ENCODE results near the gene NSUN4.
"Not testable (repeated sequence)": the region's sequence is repeated elsewhere in the genome, so short reads cannot be mapped to it uniquely, and the experiment has no call there.

The NSUN4 gene

DNA sequence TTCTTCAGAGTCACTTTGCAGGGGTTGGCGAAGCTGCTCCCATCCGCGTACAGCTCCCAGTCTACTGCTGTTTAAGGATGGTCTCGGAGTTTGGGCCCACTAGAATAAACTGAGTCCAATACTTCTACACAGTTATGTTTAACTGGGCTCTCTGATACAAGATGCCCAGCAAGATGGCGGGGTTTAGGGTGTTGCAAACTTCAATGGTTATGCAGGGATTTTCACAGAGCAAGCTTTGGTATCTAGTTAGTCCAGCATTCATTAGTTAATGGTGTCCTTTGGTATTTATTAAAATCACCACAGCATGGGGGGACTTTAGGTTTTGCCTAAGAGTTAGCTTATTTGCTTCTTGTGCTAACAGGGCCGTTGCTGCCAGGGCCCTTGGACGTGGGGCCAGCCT, 12.4 kb upstream of the NSUN4 start:
- DNase-seq (ENCODE audit: low spot score), result not testable (repeated sequence)

DNA sequence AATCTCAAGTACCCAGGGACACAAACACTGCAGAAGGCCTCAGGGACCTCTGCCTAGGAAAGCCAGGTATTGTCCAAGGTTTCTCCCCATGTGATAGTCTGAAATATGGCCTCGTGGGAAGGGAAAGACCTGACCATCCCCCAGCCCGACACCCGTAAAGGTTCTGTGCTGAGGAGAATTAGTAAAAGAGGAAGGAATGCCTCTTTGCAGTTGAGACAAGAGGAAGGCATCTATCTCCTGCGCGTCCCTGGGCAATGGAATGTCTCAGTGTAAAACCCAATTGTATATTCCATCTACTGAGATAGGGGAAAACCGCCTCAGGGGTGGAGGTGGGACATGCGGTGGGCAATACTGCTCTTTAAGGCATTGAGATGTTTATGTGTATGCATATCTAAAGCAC, 10.8 kb upstream of the NSUN4 start:
- not testable (repeated sequence) for DNase-seq (ENCODE audit: low spot score)

DNA sequence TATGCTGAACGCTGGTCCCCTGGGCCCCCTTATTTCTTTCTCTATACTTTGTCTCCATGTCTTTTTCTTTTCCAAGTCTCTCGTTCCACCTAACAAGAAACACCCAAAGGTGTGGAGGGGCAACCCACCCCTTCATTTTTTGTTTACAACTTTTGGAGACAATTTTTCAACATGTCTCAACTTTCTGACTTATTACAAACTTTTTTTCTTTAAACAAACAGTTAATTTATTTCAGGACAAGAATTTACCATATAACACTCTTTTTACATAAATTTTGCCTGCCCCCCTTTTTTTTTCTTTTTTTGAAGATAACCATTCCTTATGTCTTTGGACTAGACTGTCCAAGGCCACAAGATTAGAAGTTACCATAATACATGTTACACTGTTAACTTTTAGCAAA, 10.2 kb upstream of the NSUN4 start:
- DNase-seq (ENCODE audit: low spot score), result not testable (repeated sequence)

DNA sequence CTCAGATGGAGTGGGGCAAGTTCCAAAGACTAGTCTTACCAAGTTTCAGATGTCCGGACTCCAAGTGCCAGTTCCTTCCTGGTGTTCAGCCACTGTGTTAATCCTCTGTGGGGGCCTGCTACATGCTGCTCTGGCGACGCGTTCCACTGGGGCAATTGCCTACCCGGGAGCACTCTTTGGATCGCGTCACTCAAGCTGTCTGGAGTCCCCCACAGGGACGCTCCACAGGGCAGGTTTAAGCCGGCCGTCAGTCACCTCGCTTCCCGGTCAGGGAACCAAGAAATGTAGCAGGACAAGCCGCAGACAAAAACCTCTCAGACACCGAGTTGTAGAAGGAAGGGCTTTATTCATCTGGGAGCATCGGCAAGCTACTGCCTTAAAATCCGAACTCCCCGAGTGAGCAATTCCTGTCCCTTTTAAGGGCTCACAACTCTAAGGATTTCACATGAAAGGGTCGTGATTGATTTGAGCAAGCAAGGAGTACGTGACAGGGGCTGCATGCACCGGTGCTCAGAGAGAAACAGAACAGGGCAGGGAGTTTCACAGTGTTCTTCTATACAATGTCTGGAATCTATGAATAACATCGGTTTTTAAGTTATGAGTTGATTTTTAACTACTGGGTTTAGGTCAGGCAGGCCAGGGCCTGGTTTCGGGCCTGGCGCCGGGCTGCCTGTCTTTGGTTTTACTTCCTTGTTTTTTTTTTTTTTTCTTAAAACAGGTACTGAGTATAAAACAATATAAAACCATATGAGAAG, 8.6 kb upstream of the NSUN4 start:
- DNase-seq (ENCODE audit: low spot score), result not testable (repeated sequence)

DNA sequence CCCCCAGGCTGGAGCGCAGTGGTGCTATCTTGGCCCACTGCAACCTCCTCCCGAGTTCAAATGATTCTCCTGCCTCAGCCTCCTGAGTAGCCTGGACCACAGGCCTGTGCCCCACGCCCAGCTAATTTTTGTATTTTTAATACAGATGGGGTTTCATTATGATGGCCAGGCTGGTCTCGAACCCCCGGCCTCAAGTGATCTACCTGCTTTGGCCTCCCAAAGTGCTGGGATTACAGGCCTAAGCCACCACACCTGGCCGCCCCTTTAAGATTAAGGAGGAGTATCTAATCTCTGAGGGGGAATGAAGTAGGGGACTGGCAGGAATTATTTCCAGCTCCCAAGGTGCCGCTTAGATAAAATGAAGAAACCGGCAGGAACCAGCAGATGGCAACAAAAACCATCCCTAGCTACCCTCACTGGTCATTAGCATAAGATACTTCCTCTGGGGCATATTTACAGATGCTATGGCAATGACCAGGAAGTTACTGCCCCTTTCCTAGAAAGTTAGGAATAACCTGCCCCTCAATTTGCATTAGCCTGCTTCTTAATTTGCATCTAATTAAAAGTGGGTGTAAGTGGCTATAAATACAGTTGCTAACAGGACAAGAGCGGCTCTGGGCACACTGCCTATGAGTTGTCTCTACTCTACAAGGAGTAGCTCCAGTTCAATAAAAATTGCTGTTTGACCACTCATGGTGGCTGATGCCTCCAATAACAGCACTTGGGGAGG, 7.1 kb upstream of the NSUN4 start:
- DNase-seq (ENCODE audit: low spot score), result peak; percentile 31

DNA sequence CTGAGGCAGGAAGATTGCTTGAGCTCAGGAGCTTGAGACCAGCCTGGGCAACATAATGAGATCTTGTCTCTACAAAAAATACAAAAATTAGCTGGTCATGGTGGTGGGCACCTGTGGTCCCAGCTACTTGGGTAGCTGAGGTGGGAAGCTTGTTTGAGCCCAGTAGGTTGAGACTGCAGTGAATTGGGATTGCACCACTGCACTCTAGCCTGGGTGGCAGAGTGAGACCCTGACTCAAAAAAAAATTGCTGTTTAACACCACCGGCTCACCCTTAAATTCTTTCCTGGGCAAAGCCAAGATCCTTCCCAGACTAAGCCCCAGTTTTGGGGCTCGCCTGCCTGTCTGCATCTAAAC, 6.6 kb upstream of the NSUN4 start:
- no peak for DNase-seq (ENCODE audit: low spot score)

DNA sequence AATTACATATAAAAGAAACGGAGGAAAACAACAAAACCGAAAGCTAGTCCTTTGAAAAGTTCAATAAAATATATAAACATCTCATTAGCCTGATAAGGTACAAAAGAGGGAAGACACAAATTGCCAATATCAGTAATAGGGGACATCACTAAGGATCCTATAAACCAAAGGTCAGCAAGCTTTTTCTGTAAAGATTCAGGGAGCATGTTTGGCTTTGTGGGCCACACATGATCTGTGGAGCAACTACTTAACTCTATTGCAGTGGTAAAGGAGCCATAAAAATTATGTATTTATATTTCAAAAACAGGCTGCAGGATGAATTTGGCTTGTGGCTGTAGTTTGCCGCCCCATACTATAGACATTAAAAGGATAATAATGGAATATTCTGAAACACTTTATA, 5.5 kb upstream of the NSUN4 start:
- DNase-seq (ENCODE audit: low spot score), result no peak

DNA sequence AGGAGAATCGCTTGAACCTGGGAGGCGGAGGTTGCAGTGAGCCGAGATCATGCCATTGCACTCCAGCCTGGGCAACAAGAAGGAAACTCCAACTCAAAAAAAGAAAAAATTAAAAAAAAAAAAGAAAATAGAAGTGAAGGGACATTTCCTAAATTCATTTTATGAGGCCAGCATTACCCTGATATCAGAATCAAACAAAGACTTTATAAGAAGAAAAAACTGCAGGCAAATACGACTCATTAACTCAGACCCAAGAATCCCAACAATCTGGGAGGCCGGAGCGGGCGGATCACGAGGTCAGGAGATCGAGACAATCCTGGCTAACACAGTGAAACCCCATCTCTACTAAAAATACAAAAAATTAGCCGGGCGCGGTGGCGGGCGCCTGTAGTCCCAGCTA, 3.2 kb upstream of the NSUN4 start:
- not testable (repeated sequence) for DNase-seq (ENCODE audit: low spot score)

DNA sequence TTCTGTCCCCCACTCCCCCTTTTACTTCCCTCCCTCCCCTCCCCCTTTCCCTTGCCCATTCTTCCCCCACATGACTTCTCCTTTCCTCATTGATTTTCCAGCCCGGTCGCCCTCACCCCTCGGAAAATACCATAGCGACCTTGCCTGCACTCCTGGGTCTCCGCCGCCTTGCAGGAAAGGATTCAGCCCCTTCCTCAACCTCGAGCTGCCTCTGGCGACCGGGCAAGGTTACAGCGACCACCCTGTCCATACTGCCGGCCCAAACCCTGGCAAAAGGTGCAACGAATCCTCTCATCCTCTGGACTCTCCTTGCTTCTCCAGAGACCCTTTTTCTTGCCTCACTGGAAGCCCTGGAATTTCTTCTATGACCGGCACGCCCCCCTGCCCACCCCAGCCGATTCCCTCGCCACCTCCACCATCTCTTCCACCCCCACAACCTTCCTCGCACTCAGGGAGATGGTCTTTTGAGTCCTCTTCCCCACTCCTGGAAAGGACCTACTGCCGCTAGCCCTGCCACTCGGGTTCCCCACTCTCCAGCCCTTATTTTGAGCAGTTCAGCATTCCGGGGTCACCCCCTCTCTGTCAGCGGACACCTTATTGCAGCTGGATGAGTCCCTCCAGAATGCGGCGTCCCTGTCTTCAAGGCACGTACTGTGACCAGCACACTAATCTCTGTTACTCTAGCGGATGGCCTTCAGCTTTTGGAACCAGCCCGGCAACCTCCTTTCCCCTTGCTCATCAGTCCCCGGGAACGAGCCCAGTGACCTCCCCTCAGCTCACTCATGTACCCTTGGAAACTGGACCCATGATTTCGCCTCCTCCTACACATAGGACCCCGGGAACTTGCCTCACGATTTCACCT, 846 bp downstream of the NSUN4 start:
- DNase-seq (ENCODE audit: low spot score), result no peak

DNA sequence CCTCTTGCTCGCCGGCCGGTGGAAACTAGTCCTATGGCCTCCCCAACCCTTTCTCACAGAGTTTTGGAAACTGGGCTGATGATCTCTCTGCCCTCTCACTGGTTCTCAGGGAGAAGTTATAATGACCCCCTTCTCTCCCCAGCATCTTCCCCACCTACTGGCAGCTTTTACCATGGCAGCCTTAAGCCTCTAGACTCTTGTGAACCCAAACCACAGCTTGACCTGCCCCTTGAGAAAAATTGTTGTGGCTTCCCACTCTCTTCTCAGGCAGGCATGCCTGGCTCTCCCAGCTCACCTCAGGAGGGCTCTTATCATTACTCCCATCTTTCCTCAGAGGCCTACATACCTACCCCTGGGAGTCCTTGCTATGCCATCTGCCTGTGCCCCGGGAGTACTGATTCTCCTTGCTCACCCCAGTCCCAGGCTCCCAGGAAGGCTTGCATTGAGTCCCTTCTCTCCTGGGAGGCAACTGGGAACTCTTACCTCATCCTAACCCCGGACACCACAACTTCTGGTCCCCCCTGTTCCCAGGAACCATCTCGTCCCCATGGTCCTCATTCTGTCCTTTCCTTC, 1.6 kb downstream of the NSUN4 start:
- DNase-seq (ENCODE audit: low spot score), result peak; percentile 40

DNA sequence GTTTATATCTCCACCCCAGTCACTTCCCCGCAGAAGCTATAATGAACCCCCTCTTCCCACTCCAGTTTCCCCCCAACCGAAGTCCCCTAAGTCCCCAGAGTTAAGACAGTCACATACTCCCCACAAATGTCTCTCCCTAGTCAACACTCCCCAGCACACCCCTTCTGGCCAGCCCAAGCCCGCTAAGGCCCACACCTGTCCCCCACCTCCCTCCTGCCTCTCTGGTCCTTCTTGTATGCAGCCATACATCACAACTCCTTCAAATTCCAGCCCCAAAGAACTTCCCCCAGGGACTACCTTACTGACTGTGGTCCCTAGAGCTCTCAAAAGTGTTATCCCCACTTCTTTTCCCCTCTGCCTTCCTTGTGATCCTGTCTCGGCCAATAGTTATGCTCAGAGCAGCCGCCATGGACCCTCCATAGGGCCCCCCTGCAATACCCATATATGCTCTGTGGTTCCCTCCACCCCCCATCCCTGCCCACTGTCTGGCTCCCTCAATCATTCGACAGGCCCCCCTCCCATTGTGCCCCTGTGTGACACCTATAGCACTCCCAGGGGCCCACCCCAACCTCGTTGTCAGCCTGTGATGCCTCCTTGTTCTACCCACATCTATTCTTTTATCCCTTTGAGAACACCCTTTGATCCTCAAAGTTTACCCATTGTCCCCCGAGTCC, 2.2 kb downstream of the NSUN4 start:
- DNase-seq (ENCODE audit: low spot score), result no peak

DNA sequence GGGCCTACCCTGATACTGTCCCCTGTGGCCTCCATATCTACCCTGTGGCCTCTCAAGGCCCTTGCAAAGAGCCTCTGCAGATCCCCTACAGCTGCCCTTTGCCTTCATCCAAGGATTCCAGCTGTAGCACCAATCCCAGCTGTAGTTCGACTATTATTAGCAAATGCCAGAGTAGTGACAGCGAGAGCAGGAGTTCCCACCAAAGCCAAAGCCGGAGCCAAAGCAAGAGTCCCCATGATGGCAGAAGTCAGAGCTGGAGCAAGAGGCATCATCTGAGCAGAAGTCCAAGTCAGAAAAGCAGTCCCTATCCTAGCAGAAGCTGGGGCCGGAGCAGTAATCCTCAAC, 2.7 kb downstream of the NSUN4 start:
- no peak for DNase-seq (ENCODE audit: low spot score)

DNA sequence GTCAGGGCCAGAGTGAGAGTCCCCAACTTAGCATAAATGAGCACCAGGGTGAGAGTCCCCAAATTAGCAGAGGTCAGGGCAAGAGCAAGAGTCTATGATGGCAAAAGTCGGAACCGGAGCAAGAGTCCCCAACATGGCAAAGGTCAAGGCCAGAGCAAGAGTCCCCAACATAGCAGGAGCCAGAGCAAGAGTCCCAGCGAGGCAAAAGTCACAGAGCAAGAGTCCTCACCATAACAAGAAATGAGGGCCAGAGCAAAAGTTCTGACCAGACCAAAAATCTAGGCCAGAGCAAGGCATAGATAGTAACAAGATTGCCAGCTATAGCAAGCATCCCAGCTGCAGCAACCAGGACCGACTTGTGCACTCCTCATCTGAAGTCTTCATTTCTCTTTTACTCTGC, 3.1 kb downstream of the NSUN4 start:
- no peak for DNase-seq (ENCODE audit: low spot score)

DNA sequence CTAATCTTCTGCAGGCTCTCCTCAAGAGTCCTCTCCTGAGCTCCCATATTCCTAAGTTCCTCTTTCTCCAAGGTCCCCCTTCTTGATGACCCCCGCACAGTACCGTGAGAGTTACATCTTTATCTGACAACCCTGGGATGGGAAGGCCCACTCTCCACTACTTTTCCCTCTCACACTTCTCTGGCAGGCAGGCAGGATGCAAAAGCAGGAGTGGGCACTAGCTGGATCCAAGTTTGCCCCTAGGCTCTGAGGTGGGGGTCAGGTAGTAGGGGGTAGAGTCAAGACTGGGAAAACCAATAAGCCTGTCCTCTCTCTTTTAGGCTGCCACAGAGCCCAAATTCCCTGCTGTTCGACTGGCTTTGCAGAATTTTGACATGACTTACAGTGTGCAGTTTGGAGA, 3.9 kb downstream of the NSUN4 start:
- no peak for DNase-seq (ENCODE audit: low spot score)

DNA sequence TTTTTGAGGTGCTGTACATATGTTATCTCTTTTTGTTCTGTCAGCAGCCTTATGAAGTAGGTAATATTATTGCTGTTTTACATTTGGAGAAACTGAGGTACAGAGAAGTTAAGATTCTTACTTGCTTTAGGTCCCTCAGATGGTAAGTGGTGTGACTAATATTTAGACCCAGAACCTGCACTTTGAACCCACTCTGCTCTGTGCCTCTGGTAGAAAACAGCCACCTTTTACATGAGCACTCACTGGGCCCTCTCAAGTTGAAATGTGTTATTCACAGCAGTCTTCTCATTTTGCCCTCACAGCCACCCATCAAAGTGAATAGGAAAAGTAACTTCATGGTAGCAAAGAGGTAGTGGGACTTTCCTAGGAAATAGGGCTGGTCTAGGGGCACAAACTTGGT, 4.7 kb downstream of the NSUN4 start:
- no peak for DNase-seq (ENCODE audit: low spot score)

DNA sequence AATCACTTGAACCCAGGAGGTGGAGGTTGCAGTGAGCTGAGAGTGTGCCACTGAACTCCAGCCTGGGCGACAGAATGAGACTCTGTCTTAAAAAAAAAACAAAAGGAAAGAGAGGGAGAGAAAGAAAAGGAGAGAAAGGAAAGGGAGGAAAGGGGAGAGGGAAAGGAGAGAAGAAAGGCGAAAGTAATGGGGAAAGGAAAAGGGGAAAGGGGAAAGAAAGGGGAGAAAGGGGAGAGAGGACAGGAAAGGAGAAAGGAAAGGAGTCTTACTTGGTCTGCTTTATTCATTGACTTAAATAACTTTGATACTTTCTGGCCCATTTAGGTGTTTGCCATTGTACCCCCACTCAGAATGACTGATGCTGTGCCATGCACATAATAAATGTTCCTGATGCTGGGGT, 11.8 kb downstream of the NSUN4 start:
- DNase-seq (ENCODE audit: low spot score), result no peak

DNA sequence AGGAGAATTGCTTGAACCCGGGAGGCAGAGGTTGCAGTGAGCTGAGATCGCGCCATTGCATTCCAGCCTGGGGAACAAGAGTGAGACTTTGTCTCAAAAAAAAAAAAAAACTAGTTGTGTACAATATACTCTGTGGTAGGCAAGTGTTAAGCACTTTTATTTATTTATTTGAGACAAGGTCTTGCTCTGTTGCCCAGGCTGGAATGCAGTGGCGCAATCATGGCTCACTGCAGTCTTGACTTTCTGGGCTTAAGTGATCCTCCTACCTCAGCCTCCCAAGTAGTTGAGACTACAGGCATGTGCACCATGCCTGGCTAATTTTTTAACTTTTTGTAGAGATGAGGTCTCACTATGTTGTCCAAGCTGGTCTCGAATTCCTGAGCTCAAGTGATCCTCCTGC, 15.3 kb downstream of the NSUN4 start:
- DNase-seq (ENCODE audit: low spot score), result not testable (repeated sequence)

DNA sequence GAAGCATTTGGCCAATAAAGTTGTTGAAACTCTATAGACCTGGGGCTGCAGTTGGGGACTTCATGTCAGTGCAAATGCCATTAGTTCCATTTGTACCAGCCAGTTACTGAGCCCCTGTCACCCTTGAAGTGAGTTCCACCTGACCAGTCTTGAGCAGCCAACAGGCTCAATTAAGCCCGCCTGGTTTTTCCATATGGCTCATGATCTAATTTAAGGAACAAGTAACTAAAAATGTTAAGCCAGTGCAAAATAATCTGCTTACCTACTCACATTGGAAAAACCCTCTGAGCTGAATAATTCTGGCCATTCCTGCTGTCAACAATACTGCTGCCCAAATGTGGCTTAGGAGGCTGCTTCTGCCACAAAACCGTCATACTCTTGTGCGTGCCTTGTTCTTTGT, 21.6 kb downstream of the NSUN4 start:
- DNase-seq (ENCODE audit: low spot score), result no peak

DNA sequence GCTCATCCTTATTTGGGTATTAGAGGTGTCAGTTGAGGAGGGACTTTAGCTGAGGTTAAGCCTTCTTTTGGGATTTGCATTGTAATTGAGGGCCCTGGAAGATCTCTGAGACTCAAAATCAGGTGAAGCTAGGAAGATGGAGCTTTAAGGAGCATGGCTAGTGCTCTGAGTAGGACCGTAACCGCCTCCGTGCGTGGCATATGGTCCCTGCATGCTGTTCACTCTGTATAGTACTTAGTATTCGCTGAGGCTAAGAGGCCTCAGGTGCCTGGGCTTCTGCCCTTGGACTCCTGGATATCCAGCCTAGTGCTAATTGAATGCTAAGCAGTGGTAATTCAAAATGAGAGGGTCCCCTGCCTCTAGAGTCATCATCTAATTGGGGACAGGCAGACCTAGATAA, 22.5 kb downstream of the NSUN4 start:
- no peak for DNase-seq (ENCODE audit: low spot score)

DNA sequence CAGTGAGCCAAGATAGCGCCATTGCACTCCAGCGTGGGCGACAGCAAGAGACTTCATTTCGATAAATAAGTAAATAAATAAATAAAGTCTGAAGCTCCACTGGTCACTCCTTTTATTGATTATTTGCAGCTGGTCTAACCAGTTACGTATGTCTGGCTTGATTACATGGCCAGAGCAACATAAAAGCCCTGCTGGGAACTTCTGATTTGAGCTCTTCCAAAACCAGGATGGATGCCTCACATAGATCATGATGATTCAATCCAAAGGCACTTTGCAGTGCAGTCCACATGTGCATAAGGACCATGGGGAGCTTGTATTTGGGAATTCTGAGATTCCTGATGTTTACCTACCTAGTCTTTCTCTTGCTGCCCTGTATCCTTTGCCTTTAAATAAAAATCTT, 24.0 kb downstream of the NSUN4 start:
- DNase-seq (ENCODE audit: low spot score), result peak; percentile 58

DNA sequence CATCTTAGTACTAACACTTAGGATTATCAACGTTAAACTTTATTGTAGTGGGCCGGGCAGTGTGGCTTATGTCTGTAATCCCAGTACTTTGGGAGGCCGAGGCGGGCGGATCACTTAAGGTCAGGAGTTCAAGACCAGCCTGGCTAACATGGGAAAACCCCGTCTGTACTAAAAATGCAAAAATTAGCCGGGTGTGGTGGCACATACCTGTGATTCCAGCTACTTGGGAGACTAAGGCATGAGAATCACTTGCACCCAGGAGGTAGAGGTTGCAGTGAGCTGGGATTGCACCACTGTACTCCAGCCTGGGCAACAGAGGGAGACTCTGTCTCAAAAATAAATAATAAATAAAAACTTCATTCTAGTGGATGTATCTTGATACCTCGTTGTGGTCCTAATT, 25.2 kb downstream of the NSUN4 start:
- not testable (repeated sequence) for DNase-seq (ENCODE audit: low spot score)

DNA sequence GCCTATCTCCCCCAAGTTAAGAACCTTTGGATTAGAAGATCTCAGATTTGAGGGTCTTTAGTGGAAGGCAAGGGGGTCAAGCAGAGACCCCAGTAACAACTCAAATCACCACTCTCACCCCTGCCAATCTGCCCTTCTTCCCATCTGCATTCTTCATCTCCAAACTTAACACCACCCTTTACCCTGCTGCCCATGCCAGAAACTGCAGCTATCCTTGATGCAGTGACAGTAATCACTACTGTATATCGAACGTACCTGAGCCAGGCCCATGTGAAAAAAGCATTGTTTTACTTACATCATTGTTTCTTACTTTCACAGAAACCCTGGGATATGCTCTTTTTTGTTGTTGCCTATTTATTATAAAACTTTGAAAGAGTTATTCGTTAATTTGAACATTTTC, 26.5 kb downstream of the NSUN4 start:
- DNase-seq (ENCODE audit: low spot score), result no peak
